Measurements from ENCODE around the gene NR2F2. TPM values are rescaled to one million over a fixed set of nuclear protein-coding genes. Genes with fewer than 3 reads are reported as not detected.
A peak's percentile ranks its signal among the peaks of the same experiment; 100 is the strongest.

NR2F2 gene
- total RNA-seq, 1 donor from 2014 or later, result 12.8 TPM

DNA sequence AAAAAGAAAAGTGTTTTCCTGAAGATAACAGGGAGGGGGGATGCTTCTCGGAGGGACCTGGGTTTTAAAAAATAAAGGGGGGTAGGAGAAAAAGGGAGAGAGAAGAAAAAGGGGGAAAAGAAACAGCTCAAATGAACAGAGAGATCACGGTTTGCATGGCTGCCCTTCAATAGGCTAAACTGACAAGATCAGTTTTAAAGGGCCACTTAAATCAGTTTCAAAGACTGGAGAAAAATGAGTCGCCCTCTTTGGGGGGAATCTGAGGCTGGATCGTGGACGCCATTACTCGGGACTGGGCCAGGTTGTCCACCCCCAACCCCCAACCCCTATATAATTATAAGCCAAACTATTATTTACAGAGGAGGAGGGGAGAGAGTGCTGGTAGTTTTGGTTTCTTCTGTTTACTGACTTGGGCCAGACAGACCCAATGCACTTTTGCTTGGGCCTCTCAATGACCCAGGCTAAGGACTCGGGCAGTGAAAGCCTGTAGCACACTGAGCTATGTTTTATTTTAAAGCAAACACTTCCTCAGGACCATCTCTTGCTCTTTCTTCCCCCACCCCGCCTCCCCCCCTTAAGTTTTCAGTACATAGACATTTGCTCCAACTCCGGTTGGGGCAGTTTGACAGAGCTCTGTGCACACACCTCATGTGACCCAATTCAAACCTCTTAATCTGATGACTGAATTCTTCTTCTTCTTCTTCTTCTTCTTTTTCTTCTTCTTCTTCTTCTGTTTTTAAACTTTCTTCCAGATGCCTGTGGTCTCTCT, 6.3 kb downstream of the NR2F2 start:
- Histone ChIP-seq H3K4me1 (peaks cover 77% of the 10 kb centered on the region), H3K36me3 (peaks cover 15% of the 10 kb centered on the region), H3K27me3 (ENCODE audit: low read depth) (peaks cover 31% of the 10 kb centered on the region), H3K9me3 (replicated peaks) (no peaks in the 10 kb centered on the region), H3K4me3 (peak overlapping the region; percentile 88), H3K27ac (replicated peaks) (peak overlapping the region; percentile 96)
- no peak for TF ChIP-seq CTCF (IDR thresholded peaks at IDR 0.05; ENCODE audit: borderline replicate concordance)
- intact Hi-C loops (cut with micrococcal nuclease), result no loop called here
- DNase-seq, result no peak

DNA sequence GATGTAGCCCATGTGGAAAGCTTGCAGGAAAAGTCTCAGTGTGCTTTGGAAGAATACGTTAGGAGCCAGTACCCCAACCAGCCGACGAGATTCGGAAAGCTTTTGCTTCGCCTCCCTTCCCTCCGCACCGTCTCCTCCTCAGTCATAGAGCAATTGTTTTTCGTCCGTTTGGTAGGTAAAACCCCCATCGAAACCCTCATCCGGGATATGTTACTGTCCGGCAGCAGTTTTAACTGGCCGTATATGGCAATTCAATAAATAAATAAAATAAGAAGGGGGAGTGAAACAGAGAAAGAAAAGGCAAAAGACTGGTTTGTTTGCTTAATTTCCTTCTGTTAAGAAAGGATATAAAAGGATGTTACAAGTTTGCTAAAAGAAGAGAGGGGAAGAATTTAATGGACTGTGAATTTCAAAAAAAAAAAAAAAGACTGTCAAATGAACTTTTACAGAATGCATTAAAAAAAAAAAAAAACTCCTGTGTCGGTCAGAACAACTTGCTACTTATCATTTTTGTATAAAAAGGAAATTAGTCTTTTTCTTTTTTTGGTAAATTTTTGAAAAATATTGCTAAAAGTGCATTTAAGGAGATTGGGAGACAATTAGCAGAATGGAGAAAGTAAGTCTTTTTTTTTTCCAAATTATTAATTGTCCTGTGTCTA, 7.0 kb downstream of the NR2F2 start:
- TF ChIP-seq CTCF (IDR thresholded peaks at IDR 0.05; ENCODE audit: borderline replicate concordance), result no peak
- peak overlapping the region; percentile 88 for H3K4me3 ChIP-seq
- DNase-seq, result no peak
- H3K36me3 ChIP-seq, result peaks cover 15% of the 10 kb centered on the region
- H3K4me1 ChIP-seq, result peaks cover 78% of the 10 kb centered on the region
- H3K27me3 ChIP-seq (ENCODE audit: low read depth), result peaks cover 28% of the 10 kb centered on the region
- intact Hi-C loops (cut with micrococcal nuclease), result no loop called here
- no peaks in the 10 kb centered on the region for H3K9me3 ChIP-seq (replicated peaks)
- peak overlapping the region; percentile 96 for H3K27ac ChIP-seq (replicated peaks)

DNA sequence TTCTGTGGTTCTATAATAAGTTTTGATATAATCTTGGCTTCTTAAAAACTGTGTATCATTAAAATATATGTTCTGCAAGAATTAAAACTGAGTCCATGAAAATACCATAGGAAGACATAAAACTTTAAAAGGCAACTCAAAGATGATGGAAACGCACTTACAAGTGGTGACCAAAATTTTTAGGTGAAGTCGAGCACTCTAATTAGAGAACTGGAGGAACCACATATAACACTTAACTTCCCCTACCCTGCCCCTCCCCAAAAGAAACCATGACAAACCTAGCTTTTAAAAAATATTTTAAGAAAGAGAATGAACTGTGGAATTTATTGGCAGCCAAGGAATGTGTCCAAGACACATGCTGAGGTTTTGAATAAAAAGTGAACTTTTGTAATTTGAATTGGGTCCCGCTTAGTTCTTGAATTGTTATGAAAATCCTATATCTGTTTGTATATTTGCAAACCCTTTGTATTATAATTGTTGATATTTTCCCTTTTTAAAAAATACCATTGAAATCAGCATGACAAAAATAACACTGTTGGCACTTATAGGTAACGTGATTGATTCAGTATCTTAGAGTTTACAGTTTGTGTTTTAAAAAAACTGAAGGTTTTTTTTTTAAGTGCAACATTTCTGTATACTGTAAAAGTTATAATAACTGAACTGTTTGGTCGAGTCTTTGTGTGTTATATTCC, 7.7 kb downstream of the NR2F2 start:
- H3K36me3 ChIP-seq, result peaks cover 15% of the 10 kb centered on the region
- DNase-seq, result no peak
- peak overlapping the region; percentile 88 for H3K4me3 ChIP-seq
- H3K4me1 ChIP-seq, result peaks cover 77% of the 10 kb centered on the region
- no peak for TF ChIP-seq CTCF (IDR thresholded peaks at IDR 0.05; ENCODE audit: borderline replicate concordance)
- H3K27ac ChIP-seq (replicated peaks), result peak overlapping the region; percentile 96
- intact Hi-C loops (cut with micrococcal nuclease), result no loop called here
- peaks cover 23% of the 10 kb centered on the region for H3K27me3 ChIP-seq (ENCODE audit: low read depth)
- H3K9me3 ChIP-seq (replicated peaks), result no peaks in the 10 kb centered on the region

GRCh38 chr15:96338766-96339618, 8.5 kb downstream of the NR2F2 start:
- DNase-seq, result no peak
- intact Hi-C loops (cut with micrococcal nuclease), result no loop called here

More at GRCh38 chr15:96338766-96339618, 8.5 kb downstream of the NR2F2 start:
- Histone ChIP-seq H3K4me1 (peaks cover 76% of the 10 kb centered on the region), H3K27me3 (ENCODE audit: low read depth) (peaks cover 23% of the 10 kb centered on the region), H3K36me3 (peaks cover 15% of the 10 kb centered on the region), H3K4me3 (peak overlapping the region; percentile 88), H3K27ac (replicated peaks) (peak overlapping the region; percentile 96), H3K9me3 (replicated peaks) (no peaks in the 10 kb centered on the region)
- TF ChIP-seq CTCF (IDR thresholded peaks at IDR 0.05; ENCODE audit: borderline replicate concordance), result no peak

All from left ventricle myocardium inferior (tissue), 1 donor.